GM19397 (cell line): ENCODE results near the gene MFSD8.
"Not testable (repeated sequence)": the region's sequence is repeated elsewhere in the genome, so short reads cannot be mapped to it uniquely, and the experiment has no call there.

ENCODE experiments used
- ATAC-seq: cut with Tn5 transposase; IDR thresholded peaks from one replicate; pipeline ENCODE4 v1.9.1; 2021; ENCODE audit warnings: mild to moderate bottlenecking, moderate library complexity; ENCODE audit not compliant: unreplicated experiment

Gene MFSD8

GRCh38 chr4:127936974-127937373 is 28.0 kb downstream of the MFSD8 start:
- ATAC-seq: no peak

GRCh38 chr4:127931836-127932235 is 33.1 kb downstream of the MFSD8 start:
- not testable (repeated sequence) for ATAC-seq

GRCh38 chr4:127930175-127930574 is 34.8 kb downstream of the MFSD8 start:
- ATAC-seq: no peak

GRCh38 chr4:127925720-127926119 is 39.3 kb downstream of the MFSD8 start:
- not testable (repeated sequence) for ATAC-seq

- no peak for ATAC-seq
These were observed 42.7 kb downstream of the MFSD8 start for GRCh38 chr4:127922226-127922625.

- no peak for ATAC-seq
These were observed 44.5 kb downstream of the MFSD8 start for GRCh38 chr4:127920521-127920920.

- ATAC-seq: no peak
These were observed 47.8 kb downstream of the MFSD8 start for GRCh38 chr4:127917151-127917550.

- no peak for ATAC-seq
These were observed 48.5 kb downstream of the MFSD8 start for GRCh38 chr4:127916512-127916911.

- no peak for ATAC-seq
These were observed 59.9 kb downstream of the MFSD8 start for GRCh38 chr4:127905029-127905428.

GRCh38 chr4:127899682-127900081 is 65.3 kb downstream of the MFSD8 start:
- not testable (repeated sequence) for ATAC-seq

GRCh38 chr4:127896528-127896927 is 68.4 kb downstream of the MFSD8 start:
- ATAC-seq: no peak

GRCh38 chr4:127896069-127896468 is 68.9 kb downstream of the MFSD8 start:
- ATAC-seq: no peak

GRCh38 chr4:127889903-127890302 is 75.1 kb downstream of the MFSD8 start:
- ATAC-seq: no peak

GRCh38 chr4:127888559-127888958 is 76.4 kb downstream of the MFSD8 start:
- no peak for ATAC-seq

GRCh38 chr4:127881563-127881864 is 83.5 kb downstream of the MFSD8 start:
- peak; percentile 32 for ATAC-seq

GRCh38 chr4:127880763-127881562 is 84.0 kb downstream of the MFSD8 start, which contains the start of gene PLK4:
Gene PLK4 (plus strand): TSS chr4:127880893. CDS start chr4:127881135, 242 bp downstream.
- peak; percentile 95 for ATAC-seq

GRCh38 chr4:127875791-127876190 is 89.2 kb downstream of the MFSD8 start:
- ATAC-seq: no peak

- no peak for ATAC-seq
These were observed 94.3 kb downstream of the MFSD8 start for GRCh38 chr4:127870688-127871087.

- ATAC-seq: no peak
These were observed 94.7 kb downstream of the MFSD8 start for GRCh38 chr4:127870281-127870680.

GRCh38 chr4:127868196-127868595 is 96.8 kb downstream of the MFSD8 start:
- no peak for ATAC-seq
